COR-L47 (cell line): ENCODE results near the gene MEX3A.
A peak's percentile ranks its signal among the peaks of the same experiment; 100 is the strongest.
"Not testable (repeated sequence)": the region's sequence is repeated elsewhere in the genome, so short reads cannot be mapped to it uniquely, and the experiment has no call there.

Experiments
- DNase-seq: peaks from one replicate; lab custom pipeline; 2025; lab: John Stamatoyannopoulos, UW

The MEX3A gene, protein sequence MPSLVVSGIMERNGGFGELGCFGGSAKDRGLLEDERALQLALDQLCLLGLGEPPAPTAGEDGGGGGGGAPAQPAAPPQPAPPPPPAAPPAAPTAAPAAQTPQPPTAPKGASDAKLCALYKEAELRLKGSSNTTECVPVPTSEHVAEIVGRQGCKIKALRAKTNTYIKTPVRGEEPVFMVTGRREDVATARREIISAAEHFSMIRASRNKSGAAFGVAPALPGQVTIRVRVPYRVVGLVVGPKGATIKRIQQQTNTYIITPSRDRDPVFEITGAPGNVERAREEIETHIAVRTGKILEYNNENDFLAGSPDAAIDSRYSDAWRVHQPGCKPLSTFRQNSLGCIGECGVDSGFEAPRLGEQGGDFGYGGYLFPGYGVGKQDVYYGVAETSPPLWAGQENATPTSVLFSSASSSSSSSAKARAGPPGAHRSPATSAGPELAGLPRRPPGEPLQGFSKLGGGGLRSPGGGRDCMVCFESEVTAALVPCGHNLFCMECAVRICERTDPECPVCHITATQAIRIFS

GRCh38 chr1:156082309-156083091 is at the start of gene MEX3A:
Gene MEX3A (minus strand): TSS chr1:156082465. CDS start chr1:156081998, 467 bp downstream.
- DNase-seq, result peak; percentile 57

DNA sequence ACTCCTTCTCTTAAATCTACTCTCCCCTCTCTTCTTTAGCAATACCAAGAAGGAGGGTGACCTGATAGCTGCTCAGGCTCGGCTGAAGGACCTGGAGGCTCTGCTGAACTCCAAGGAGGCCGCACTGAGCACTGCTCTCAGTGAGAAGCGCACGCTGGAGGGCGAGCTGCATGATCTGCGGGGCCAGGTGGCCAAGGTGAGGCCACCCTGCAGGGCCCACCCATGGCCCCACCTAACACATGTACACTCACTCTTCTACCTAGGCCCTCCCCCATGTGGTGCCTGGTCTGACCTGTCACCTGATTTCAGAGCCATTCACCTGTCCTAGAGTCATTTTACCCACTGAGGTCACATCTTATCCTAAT is 48.3 kb upstream of the MEX3A start:
- DNase-seq, result no peak

GRCh38 chr1:156129687-156130577 is 47.7 kb upstream of the MEX3A start:
- peak; percentile 51 for DNase-seq

DNA sequence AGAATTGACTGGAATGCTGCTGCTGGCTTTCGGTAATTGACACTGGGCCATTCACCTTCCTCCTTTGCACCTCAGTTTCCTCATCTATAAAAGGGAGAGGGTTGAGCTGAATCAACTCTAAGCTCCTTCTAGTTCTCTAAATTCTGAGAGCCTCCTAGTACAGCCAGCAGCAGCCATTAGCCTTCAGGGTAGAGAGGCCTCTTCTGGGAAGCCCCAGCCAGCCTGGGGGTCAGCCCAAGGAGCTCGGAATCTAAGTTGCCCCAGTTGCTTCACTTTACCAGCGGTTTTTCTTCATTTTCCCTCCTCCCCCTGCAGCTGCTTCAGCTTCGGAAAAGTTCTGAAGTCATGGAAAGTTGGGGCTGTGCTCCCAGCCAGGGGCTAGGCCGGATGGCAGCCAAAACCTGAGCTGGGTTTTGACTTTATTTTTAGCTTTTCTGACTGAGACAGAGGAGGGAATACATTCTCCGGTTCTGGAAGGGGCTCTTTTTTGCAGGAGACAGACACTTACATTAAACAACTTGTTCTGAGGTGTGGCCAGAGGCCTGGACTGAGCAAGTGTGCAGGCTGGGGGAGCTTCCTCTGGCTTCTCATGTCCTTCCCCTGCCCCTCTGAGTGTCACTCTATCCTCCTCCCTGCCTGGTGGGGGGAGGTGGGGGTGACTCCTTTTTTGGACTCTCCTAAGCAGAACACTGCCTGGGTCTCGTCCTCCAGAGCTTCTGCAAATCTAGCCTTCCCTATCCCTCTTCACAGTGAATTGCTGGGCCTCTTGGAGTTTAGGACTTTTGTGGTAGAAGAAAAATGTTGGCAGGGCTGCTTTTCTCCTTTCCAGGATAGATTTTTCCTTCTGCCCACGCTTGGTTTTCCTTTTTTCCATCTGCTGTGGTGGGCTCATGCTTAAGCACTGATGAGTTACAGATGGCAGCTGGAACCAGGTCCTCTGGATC is 46.7 kb upstream of the MEX3A start:
- no peak for DNase-seq

- no peak for DNase-seq
Measured at GRCh38 chr1:156128308-156128653, 46.0 kb upstream of the MEX3A start.

- no peak for DNase-seq
Measured at GRCh38 chr1:156126630-156127534, 44.6 kb upstream of the MEX3A start.

GRCh38 chr1:156126043-156126629 is 43.9 kb upstream of the MEX3A start:
- DNase-seq, result no peak

DNA sequence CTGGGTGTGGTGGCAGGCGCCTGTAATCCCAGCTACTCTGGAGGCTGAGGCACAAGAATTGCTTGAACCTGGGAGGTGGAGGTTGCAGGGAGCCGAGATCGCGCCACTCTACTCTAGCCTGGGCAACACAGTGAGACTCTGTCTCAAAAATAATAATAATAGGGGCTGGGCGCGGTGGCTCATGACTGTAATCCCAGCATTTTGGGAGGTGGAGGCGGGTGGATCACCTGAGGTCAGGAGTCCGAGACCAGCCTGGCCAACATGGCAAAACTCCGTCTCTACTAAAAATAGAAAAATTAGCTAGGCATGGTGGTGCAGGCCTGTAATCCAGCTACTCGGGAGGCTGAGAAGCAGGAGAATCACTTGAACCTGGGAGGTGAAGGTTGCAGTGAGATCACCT is 43.3 kb upstream of the MEX3A start:
- not testable (repeated sequence) for DNase-seq

GRCh38 chr1:156124557-156125483 is 42.6 kb upstream of the MEX3A start:
- no peak for DNase-seq

DNA sequence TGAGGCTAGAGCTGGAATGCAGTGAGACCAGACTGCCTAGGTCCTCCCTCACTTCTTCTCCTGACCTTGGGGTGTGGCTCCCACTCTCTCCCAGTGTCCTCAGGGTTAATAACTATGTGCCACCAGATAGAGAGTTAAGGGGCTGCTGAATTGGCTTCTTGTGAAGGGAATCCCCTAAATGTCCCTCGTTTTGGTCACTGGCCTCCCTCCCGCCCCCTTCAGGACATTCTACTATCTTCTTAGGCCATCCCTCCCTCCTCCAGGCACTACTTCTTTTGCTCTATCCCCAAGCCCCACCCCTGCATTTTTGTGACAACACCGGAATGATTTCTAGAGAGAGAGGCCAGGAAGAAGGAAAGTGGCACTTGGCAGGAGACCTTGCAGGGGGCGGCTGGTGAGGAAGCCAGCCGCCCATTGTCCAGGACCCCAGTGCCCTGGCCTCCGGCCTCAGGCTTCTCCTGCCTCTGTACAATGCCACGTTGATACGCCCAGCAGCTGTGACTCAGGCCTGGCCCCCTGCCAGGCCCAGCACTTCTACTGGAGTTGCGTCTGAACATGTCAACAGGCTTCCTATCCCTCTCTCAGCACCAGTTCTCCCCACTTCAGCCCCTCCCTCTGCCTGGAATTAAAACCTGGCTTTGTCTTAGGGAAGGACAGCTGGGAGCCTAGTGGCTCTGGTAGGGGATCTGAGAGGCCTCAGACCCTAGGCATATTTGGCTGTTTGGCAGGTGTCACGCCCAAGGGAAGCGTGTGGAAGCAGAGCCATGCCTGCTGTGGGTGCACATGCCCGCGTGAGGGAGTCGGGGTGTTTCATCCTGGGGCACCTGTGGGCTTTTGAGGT is 41.3 kb upstream of the MEX3A start:
- peak; percentile 92 for DNase-seq

- DNase-seq, result no peak
Measured at GRCh38 chr1:156122519-156123355, 40.5 kb upstream of the MEX3A start.

DNA sequence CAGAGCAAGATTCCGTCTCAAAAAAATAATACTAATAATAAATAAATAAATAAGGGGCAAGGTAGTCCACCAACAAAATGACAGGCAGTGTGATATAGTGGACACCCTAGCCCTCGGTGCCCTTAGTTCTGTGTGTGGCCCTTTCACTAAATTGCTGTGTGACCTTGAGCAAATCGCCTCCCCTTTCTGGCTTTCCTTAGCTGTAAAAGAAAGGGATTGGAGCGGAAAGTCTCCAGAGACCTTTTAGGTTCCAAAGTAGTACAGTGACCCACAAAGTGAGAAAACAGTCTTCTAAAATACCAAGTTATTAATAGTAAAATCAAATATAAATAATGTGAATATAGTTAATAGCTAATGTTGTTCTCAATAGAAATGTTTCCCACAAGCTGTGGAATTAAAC is 39.8 kb upstream of the MEX3A start:
- no peak for DNase-seq

DNA sequence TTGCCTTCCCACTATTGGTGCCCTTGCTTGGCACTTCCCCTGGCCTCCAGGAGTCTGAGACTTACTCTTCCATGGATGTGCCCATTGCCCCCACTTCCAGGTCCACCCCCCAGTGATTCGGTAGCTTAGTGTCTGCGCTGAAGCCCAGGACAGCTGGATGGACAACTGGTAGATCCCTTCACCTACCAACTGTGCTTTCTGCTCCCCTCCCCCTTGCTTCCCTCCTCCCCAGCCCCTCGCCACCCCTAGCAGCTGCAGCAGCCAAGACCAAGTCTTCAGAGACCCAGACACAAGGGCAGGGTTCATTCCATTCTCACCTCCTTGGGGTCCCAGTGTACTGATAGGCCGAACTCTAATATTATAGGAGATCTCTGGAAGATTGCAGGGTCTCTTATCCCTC is 39.2 kb upstream of the MEX3A start:
- no peak for DNase-seq

DNA sequence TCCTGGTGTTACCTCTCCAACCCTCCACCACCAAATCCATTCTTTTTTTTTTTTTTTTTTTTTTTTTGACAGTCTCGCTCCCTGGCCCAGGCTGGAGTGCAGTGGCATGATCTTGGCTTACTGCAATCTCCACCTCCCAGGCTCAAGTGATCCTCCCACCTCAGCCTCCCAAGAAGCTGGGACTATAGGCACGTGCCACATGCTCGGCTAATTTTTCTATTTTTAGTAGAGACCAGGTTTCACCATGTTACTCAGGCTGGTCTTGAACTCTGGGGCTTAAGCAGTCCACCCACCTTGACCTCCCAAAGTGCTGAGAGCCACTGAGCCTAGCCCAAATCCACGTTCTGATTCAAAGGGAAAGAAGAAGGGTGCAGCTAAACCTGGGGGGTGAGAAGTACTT is 38.7 kb upstream of the MEX3A start:
- not testable (repeated sequence) for DNase-seq

DNA sequence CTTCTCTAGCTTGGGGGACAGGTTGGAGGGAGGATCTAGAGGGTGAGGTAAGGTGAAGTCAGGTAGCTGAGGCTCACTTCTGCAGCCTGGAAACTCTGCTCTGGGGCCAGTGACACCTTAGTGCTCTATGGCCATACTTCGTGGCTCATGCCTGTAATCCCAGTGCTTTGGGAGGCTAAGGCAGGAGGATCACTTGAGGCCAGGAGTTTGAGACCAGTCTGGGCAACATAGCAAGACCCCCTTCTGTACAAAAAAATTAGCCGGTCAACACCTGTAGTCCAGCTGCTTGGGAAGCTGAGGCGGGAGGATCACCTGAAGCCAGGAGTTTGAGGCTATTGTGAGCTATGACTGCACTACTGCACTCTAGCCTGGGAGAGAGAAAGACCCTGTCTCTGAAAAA is 38.1 kb upstream of the MEX3A start:
- no peak for DNase-seq

DNA sequence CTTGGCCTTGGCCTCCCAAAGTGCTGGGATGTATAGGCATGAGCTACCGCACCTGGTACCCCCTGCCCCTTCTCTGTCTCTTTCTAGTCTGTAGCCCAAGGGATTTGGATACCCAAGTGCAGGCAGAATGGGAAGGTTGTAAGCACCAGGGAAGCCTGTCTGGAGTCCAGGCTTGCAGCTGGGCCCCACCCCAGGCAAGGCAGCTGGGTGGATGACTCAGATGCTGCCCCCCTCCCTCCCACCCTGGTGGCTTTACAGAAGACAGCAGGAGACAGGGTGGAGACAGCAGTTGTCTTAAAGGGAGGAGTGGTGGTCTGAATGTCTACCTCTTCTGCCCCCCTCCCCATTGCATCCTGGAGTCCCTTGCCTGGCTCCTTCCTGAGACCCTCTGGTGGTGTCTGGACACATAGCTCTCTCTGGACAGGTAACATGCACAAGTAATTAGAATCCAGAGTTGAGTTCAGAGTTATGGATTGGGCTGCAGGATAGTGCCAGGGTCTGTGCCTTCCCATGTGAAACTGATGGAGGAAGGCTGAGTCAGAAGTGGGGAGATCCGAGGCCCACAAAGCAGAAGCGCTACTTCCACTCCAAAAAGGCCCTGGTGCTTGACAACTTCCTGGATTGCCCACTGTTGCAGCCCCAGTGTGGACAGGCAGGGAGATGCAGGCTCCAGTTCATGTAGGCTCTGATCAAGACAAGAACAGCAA is 37.4 kb upstream of the MEX3A start:
- peak; percentile 20 for DNase-seq
